GM21360 (cell line): ENCODE measurements around the gene PRSS56.

Experiments used
- ATAC-seq: cut with Tn5 transposase; IDR thresholded peaks from one replicate; pipeline ENCODE4 v1.9.1; 2021; ENCODE audit warnings: mild to moderate bottlenecking, moderate library complexity; ENCODE audit not compliant: unreplicated experiment

PRSS56 gene

DNA sequence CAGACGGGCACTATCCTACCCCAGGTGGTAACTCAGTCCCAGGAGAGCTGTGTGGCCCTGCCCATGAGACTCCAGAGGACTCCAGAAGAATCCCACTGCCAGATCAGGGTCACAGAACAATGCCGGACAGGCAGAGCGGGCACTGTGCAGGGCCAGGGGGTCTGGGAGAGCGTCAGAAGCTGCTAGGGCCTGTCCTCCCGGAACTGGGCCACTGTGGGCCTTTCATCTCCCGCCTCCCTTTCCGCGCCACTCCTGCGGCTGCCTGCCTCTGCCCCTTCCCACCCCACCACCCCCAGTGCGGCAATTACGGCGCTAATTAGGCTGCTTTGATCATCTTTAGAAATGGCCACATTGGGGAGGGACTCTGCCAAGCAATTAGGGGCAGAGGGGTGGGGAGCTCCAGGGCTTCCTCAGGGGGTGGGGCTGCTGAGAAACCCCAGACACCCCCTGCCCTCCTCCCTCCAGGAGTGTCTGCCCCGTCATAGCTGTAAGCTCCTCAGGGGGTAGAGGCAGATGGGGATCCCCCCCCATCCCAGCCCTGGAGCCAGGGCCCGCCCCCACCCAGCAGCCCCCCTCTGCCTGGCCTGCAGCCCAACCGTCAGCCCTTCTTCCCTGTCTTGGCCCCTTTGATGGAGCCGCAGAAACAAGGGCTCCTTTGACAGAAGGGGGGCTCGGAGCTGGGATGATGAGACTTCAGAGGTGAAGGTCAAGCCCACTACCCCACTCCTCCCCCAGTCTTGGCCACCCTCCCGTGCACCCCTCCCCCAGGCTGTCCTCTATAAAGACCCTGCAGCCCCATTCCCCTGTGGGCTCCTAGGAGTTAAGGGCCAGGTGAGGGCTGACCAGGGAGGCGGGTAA lies at the start of gene PRSS56:
Gene PRSS56 (plus strand): TSS at position 808 of the 858 bp plus-strand sequence. CDS start 211 bp downstream, outside the sequence.
- ATAC-seq = no peak

DNA sequence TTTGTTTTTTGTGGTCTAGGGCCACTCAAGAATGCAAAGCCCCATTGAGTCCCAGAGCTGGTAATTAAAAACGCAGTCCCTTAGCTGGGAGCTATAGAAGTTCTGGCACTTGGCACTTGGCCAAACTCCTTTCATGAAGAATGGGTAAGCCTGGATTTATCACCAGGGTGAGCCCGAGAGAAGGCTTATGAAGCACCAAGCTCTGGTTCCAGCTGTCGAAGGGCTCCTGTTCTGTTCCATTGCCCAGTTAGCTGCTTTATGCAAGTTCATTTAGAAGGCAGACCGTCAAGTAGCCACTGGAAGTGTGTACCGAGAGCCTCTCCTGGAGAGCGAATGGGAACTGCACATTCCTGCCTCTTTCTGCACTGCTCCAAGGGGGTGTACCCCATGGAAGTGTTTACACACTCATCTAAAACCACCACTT lies 46.7 kb upstream of the PRSS56 start:
- no peak for ATAC-seq

DNA sequence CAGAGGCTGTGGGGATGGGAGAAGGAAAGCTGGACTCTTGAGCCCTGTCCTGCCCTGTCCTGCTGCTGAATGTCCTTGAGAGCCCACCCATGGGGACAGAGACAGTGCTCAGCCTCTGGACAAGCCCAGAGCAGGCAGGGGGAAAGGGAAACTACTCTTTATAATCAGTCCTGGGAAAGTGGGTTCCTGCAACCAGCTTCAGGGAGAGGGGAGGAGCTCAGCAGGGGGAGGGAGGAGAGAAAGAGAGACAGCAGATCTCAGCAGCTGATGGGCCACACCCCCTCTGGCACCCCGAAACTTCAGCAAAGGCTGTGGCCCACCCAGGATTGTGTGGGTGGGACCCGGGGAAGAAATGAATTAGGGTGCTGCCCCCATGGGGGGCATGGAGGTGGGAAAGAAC lies 44.1 kb upstream of the PRSS56 start:
- ATAC-seq = no peak

DNA sequence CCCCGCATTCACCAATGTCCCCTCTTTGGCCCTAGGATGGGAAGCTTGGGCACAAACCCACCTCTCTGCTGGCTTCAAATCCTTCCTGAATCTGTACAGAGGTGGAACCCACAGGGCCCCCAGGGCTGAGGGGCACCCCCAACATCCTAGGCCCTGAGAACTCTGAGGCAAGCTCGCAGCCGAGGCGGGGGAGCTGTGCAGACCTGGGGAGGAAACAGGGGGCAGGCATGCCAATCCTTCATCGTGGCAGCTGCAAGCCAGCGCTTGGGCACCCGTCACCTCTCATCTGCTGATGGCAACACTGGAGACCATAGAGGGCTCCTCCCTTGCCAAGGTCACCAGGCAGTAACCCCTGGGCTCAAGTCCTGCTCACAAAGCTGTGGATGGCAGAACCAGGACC lies 43.4 kb upstream of the PRSS56 start:
- no peak for ATAC-seq

GRCh38 chr2:232477751-232478510 lies 42.3 kb upstream of the PRSS56 start:
- ATAC-seq = no peak

DNA sequence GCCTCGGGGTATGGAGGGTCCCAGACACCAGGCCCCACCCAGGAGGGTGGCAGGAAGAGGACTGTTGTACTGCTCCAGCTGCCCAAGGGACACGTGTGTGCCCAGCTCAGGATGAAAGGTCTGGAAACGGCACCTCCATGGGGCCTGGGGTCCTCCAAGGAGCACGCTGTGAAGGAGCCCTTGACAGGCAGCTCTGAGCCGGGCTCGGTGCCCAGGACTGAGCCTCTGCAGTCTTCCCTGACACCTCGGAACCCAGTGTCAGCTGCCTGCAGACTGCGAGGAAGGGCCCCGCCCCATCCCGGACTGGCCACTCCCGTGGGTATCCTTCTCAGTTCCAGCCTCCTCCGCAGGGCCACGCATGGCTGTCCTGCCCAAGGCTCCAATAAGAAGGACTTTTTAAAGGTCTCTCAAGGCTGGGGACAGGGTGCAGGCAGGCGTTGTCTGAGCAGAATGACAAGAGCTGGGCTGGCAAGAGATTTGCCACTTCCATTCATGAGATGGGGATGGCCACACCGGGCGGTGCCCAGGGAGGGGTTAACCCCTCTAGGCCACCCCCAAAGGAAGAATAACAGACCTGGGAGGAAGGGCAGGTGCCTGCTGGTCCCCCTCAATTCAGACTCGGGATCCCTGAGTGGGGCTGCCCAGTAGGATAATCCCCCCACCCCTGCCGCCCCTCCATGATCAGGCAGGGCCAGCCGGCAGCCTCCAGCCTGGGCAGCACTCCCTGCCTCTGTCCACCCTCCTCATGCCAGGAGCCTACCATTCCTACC lies 41.4 kb upstream of the PRSS56 start:
- no peak for ATAC-seq

- ATAC-seq = no peak
These were observed 40.6 kb upstream of the PRSS56 start for GRCh38 chr2:232479341-232480200.

DNA sequence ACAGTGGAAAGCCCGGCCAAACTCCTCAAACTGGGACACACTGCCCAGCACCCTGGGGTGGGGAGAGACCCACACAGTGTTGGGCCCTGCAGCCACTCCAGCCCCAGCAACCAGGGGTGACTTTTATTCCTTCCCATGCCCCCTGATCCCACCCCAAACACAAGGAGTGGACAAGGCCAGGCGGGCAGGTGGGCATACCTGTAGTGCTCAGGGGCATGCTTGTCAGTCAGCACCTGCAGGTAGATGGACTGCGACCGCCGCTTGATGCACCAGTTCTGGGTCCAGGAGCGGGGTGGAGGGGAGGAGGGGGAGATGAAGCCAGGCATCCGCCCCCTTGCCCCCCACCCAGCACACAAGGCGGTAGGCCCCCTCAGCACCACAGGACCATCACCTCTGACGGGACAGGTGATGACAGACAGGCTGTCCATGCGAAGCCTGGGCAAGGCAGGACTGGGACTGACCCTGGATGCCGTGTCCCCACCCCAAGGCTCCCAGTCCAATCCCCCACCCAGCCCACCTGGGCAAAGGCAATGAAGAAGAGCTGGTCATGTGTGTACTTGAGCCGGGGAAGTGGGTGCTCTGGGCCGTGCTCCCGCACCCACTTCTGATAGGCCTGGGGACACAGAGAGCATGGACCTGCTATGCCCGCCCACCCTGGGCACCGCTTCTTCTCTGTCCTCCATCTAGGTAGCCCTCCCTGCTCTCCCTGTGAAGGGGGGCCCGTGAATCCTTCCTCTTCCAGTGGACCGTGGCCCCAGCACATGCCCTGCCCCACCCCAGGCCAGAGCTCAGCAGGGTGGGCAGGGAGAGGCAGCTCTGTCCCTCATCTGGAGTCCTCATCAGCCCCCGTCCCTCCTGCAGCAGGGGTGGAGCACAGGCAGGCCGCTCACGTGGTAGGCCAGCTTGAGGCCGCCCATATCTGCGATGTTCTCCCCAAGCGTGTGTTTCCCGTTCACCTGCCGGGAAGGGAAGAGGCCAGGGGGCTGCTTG lies 39.7 kb upstream of the PRSS56 start:
- ATAC-seq = no peak

DNA sequence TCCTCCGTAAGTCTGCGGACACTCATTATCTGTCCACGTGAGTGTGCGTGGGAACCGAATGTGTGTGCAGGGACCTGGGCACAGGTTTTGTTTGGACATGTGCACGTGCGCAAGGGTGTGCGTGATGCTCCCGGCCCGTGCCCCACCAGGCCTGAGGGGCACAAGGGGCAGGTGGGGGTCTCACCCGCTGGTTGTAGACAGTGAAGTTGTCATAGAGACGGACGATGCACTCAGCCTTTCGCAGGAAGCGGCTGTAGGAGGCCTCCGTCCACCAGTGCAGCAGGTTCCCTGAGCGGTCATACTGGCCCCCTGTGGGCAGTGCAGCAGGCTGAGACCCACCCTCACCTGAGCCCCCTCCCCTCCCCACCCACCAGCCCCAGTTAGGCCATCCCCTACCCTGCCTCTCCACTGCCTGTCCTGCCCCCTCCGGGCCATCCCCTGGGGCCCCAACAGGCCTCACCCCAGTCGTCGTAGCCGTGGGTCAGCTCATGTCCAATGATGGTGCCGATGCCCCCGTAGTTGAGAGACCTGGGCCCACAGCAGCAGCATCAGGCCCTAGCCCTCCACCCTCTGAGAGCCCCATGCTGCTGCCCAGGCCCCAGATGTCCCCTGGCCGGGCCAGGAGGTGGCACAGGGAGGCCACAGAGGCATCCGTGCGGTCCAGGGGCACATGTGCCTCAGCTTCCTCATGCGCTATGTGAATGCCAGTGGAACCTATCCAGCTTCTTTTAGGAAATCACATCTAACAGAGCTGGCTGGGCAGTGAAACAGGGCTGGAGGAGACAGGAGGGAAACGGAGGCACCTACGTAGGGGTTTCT lies 38.7 kb upstream of the PRSS56 start:
- ATAC-seq = no peak

- ATAC-seq = no peak
These were observed 37.6 kb upstream of the PRSS56 start for GRCh38 chr2:232482301-232483238.

DNA sequence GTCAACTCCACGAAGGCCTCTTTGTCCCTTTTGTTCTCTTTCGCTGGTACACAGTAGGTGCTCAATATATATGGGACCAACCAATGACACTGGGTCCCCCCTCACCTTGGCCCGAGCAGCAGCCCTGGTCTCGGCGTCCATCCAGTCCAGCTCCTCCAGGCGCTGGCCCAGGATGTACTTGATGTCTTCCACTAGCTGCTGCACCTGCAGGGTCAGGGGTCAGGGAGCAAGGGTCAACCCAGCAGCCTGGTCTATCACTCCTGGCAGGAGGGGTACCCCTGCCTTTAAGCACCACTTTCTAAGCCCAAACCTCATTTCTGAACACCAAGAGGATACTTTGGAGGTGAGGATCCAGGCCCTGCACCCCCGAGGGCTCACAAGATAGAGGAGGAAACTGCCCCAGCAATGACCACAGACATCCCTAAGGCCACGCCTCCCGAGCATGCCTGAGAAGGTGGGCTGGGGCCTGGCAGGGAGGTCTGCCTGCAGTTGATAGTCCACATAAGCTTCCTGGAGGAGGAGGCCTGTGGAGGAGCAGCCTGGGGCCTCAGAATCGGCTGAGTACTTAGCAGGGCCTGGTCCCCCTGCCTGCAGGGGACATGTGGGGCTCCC lies 36.8 kb upstream of the PRSS56 start:
- ATAC-seq = no peak

GRCh38 chr2:232483923-232484627 lies 36.1 kb upstream of the PRSS56 start:
- ATAC-seq = no peak

DNA sequence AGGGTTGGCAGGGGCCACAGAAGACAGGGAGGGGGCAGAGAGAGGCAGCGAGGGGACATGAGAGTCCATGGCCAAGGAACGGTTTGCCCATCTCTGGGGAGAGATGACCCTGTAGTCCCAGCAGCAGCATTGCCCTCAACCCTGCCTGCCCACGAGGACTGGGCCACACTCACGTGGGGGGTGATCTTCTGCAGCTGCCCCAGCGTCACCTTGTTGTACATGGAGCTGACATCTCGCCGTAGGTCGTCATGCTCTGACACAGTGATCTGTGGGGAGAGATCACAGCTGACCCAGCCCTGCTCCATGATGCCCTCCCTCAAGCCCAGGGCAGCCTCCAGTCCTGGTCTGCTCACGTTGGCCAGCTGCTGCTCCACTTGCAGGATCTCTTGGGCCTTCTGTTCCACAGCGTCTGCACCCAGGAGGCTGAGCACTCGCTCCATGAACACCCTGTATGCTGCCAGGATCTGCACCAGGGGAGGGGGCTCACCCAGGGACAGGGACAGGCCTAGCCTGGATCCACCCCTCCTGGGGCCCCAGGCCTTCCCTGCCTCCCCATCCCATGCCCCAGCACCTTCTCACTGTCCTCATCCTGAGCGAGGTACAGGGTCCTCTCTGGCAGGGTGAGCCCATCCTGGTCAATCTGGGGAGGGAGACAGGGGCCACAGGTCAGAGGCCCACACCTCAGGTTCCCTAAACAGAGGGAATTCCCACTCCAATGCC lies 35.4 kb upstream of the PRSS56 start:
- ATAC-seq = no peak

DNA sequence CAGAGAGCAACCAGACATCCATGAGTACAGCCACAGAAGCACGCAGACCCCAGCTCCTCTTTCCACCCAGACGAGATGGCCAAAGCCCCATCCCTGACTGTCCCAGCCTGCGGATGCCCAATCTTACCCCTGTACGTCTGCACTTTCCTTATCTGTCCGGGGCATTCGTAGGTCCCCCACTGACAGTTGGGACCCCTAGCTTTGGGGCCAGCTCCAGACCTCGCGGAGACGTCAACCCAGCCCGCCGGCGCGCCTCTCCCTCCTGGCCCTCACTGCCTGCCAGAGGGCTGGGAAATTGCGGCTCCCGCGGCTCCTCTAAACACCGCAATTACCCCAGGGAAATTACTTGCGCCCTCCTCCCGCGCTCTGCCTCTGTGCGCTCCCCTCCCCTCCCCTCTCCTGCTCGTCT lies 34.8 kb upstream of the PRSS56 start:
- no peak for ATAC-seq

- ATAC-seq = no peak
These were observed 34.2 kb upstream of the PRSS56 start for GRCh38 chr2:232485757-232486557.
